HG02642 (cell line): Measurements from ENCODE around the gene MCM5.
"Not testable (repeated sequence)": the region's sequence is repeated elsewhere in the genome, so short reads cannot be mapped to it uniquely, and the experiment has no call there.

Experiments used
- ATAC-seq: cut with Tn5 transposase; IDR thresholded peaks from one replicate; pipeline ENCODE4 v1.9.1; 2021; ENCODE audit warnings: mild to moderate bottlenecking; ENCODE audit not compliant: unreplicated experiment, poor library complexity

Gene MCM5

DNA sequence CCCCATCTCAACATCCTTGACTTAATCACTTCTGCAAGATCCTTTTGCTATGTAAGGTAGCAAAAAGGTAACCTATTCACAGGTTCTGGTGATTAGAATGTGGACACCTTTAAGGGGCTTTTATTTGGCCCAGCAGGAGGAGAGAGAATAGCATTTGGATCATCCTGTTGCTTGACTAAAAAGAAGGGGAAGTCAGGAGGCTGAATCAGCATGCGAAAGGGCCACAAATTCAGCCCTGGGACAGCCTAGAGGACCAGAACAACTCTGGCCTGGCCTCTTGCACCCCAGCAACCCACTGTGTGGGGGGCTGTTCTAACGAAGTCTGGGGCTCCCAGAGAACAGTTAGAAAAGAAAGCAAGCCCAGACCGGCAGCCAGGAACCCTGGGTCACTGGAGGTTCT, 22.2 kb upstream of the MCM5 start:
- ATAC-seq = no peak

- no peak for ATAC-seq
Measured at GRCh38 chr22:35378621-35379020, 21.3 kb upstream of the MCM5 start.

- no peak for ATAC-seq
Measured at GRCh38 chr22:35379146-35379993, 20.6 kb upstream of the MCM5 start.

DNA sequence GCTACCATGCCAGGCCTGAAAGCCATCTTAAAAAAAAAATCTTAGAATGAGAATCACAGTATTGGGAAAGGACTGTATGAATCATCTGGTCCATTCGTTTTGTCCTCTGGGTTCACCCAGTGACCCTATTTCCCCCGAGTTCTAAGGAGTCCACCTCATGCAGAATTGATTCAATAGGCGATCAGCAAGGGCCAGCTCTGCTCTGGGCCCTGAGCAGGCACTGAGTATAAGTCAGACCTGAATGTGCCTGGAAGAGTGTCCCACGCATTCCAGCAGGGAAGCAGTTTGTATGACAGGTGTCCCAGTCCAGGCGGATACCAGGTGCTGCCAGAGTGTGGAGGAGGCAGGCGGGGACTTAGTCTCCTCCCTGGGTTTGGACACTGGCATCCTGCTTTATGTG, 19.9 kb upstream of the MCM5 start:
- no peak for ATAC-seq

DNA sequence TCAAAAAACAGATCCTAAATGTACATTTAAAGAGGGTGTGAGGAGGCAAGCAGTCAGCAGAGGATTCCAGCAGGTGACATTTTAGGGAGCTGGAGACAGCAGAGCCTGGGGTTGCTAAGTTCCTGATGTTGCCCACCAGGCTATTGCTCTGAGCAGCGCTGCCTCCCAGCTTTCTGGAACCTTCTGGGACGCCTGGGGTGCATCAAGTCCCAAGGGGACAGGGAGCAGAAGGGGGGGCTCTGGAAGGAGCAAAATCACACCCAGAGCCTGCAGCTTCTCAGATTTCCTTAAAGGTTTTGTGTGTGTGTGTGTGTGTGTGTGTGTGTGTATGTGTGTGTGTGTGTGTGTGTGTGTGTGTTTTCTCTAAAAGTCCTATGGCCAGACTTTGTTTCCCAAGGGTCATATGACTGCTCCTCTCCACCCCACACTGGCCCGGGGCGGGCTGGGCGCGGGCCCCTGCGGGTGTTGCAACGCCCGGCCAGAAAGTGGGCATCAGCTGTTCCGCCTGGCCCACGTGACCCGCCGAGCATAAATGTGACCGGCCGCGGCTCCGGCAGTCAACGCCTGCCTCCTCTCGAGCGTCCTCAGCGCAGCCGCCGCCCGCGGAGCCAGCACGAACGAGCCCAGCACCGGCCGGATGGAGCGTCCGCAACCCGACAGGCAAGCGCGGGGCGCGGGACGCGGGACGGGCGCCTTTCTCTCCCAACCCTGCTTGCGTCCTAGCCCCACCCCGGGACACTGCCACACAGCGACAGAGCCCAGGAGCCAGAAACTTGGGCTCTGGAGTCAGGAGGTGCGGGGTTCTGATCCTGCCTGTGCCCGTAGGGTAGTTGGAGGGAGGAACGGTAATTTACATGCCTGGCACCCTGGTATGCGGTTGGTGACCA, 19.2 kb upstream of the MCM5 start, which contains the start of gene HMOX1:
HMOX1 (plus strand) TSS at position 560 of the 887 bp plus-strand sequence; CDS start at position 638, 78 bp downstream.
- ATAC-seq = peak; percentile 69

DNA sequence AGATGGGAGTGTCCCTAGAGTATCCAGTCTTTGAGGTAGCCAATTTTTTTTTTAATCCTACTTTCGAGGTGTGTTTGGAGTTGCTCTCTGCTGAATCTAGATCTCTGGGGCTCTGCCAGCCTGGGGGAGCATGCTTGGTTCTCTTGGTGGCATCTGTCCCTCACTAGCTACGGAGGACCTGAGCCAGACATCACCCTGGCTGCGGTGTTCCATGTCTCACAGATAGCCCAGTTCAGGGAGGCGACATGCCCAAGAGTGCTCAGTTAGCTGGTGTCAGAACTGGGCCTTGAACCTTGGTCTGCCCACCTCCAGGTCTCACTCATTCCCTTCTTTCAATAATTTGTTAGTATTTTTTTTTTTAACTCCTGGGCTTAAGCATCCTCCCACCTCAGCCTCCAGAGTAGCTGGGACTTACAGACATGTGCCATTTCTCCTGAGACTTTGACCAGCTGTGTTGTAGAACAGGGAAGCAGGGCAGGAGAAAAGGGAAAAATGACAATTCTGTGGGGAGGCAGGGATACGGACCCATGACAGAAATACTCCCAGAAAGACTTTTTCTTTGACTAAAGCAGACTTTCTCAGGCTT, 18.4 kb upstream of the MCM5 start:
- ATAC-seq = no peak

- no peak for ATAC-seq
Measured at GRCh38 chr22:35383679-35384071, 16.3 kb upstream of the MCM5 start.

GRCh38 chr22:35384527-35384926, 15.4 kb upstream of the MCM5 start:
- no peak for ATAC-seq

DNA sequence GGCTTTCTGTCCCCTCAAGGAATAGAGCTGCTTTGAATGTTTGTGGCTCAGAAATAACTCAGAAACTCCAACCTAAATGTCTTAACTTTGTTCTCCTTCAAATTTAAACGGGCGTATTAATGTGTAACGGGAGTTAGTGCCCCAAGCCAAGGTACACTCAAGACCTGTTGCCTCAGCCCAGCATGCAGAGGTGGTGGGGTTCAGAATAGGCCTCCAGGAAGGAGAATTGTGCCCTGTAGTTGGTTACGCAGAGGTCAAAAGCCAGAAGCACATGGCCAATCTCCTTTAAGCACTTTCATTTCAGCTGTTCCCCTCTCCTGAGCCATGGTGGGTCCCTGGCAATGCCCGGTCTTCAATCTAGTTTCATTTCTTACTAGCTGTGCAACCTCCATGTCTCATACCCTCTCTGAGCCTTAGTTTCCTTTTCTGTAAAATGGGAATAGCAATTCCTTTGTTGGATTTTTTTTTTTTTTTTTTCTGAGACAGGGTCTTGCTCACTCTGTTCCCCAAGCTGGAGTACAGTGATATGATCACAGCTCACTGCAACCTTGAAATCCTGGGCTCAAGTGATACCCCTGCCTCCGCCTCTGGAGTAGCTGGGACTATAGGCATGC, 14.9 kb upstream of the MCM5 start:
- ATAC-seq = no peak

DNA sequence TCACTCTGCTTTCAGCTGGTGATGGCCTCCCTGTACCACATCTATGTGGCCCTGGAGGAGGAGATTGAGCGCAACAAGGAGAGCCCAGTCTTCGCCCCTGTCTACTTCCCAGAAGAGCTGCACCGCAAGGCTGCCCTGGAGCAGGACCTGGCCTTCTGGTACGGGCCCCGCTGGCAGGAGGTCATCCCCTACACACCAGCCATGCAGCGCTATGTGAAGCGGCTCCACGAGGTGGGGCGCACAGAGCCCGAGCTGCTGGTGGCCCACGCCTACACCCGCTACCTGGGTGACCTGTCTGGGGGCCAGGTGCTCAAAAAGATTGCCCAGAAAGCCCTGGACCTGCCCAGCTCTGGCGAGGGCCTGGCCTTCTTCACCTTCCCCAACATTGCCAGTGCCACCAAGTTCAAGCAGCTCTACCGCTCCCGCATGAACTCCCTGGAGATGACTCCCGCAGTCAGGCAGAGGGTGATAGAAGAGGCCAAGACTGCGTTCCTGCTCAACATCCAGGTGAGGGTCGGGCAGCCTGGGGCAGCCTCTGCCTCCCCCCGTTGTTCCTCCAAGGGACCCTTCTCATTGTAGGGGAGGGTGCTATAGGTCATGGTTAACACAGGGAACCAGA, 13.2 kb upstream of the MCM5 start:
- no peak for ATAC-seq

GRCh38 chr22:35390933-35391332, 9.0 kb upstream of the MCM5 start:
- ATAC-seq = no peak

DNA sequence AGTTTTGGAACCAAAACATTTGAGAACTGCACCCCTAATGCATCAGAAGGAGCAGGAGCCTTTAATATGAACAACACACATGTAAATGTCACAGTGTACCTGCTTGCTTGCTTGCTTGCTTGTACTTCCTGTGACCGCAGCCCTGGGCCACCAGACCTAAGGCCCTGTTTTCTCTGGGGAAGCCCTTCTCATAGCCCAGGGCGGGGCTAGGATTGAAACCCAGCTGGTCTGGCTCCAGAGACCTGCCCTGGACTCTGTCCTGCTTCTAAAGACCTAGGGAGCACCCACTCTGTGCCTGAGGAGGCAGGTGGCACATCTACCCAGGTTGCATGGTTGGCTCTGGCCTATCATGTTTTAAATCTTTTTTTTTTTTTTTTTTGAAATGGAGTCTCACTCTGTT, 7.6 kb upstream of the MCM5 start:
- no peak for ATAC-seq

DNA sequence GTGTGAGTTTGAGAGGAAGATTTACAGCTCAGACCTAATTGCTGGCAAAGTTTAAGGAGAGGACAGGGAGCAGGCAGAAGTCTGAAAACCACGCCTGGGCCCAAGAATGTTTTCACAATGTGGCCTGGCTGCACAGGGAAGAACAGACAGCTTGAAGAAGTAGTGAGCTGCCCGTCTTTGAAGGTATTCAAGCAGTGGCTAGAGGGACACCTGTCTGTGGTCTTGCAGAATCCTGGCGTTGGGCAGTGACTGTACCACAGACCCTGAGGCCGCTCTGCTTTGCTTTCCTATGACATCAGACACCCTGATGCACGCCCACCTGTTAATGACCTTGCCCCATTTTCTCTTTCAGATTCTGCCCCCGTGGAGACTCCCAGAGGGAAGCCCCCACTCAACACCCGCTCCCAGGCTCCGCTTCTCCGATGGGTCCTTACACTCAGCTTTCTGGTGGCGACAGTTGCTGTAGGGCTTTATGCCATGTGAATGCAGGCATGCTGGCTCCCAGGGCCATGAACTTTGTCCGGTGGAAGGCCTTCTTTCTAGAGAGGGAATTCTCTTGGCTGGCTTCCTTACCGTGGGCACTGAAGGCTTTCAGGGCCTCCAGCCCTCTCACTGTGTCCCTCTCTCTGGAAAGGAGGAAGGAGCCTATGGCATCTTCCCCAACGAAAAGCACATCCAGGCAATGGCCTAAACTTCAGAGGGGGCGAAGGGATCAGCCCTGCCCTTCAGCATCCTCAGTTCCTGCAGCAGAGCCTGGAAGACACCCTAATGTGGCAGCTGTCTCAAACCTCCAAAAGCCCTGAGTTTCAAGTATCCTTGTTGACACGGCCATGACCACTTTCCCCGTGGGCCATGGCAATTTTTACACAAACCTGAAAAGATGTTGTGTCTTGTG, 6.6 kb upstream of the MCM5 start:
- no peak for ATAC-seq

- ATAC-seq = no peak
Measured at GRCh38 chr22:35394011-35394312, 6.0 kb upstream of the MCM5 start.

- no peak for ATAC-seq
Measured at GRCh38 chr22:35394810-35395563, 5.0 kb upstream of the MCM5 start.

DNA sequence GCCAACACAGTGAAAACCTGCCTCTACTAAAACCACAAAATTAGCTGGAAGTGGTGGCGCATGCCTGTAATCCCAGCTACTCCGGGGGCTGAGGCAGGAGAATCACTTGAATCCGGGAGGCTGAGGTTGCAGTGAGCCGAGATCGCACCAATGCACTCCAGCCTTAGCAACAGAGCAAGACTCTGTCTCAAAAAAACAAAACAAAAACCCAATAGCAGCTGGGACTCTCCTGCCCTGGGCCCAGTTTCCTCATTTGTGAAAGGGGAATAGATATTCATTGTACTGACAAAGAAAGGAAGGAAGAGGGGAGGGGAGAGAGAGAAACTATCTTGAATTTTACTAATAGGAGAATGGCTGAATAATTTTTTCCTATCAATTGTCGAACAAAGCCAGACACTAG, 3.3 kb upstream of the MCM5 start:
- ATAC-seq = not testable (repeated sequence)

DNA sequence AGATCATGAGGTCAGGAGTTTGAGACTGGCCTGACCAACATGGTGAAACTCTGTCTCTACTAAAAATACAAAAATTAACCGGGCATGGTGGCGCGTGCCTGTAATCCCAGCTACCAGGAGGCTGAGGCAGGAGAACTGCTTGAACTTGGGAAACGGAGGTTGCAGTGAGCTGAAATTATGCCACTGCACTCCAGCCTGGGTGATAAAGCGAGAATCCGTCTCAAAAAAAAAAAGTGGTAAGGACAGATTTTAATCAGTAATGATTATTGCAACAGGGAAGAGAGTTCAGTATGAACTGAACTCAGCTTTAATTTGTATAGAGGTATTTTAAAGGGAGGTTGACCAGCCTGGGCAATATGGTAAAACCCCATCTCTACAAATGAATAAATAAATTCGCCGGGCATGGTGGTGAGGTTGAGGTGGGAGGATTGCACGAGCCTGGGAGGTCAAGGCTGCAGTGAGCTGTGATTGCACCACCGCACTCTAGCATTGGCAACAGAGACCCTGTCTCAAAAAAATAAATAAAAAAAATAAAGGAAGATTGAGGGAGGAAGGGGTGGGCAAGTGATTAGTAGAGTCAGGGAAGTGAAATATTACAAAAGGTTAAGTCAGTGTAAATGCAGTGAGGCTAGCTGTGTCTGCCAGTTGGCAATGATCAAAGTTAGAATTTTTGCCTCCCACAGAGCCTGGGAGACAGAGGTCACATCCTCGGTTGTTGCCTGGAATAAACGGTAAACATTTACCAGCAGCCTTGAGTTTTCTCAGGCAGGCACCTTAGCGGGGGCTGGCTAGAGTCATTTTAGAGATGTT, 2.6 kb upstream of the MCM5 start:
- ATAC-seq = no peak

DNA sequence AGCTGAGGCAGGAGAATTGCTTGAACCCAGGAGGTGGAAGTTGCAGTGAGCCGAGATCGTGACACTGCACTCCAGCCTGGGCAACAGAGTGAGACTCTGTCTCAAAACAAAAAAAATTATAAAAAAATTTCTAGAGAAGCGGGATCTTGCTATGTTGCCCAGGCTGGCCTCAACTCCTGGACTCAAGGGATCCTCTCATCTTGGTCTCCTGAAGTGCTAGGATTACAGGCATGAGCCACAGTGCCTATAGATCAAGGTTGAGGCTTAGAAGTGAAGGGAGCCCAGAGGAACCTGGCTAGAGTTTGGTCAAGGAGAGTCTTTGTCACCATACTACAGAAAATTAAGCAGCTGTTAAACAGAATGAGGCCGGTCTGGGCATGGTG, 1.4 kb upstream of the MCM5 start:
- ATAC-seq = no peak
